Body of pancreas (tissue), 4 donors: Measurements from ENCODE around the gene CGAS. TPM values are rescaled to one million over a fixed set of nuclear protein-coding genes. Genes with fewer than 3 reads are reported as not detected.
"Not testable (repeated sequence)": the region's sequence is repeated elsewhere in the genome, so short reads cannot be mapped to it uniquely, and the experiment has no call there.

Source experiments
- ATAC-seq: fragments of 150-250 bp; one replicate; pipeline ENCODE4 v1.9.1; 2016
- DNase-seq, 4 donors: peaks; one replicate each; pipeline ENCODE4 v3.0.0-alpha.2; 2019
- H3K27ac ChIP-seq, 4 donors: fragments of 200-600 bp; sonication (generic); 1 replicate in 3 of 4; 2 replicates in 1 of 4; pipeline versions ENCODE4 v1.5.1 to v1.6.1; 2016 to 2019; ENCODE audit warnings: mild to moderate bottlenecking in 1 of 4, mixed read lengths in 1 of 4, moderate library complexity in 1 of 4
- H3K27me3 ChIP-seq, 2 donors: fragments of 200-600 bp; sonication (generic); one replicate each; pipeline ENCODE4 v1.6.0; 2016; ENCODE audit warnings: mild to moderate bottlenecking in 1 of 2
- H3K36me3 ChIP-seq, 2 donors: fragments of 200-600 bp; sonication (generic); replicated peaks in 1 of 2; 2 replicates each; pipeline ENCODE4 v1.5.1; 2016; ENCODE audit warnings: low read depth in 2 of 2; ENCODE audit not compliant: insufficient read depth in 1 of 2
- H3K4me1 ChIP-seq: fragments of 200-600 bp; sonication (generic); one replicate; pipeline ENCODE4 v1.6.0; 2016
- H3K4me3 ChIP-seq, 2 donors: fragments of 200-600 bp; sonication (generic); 1 replicate in 1 of 2; 2 replicates in 1 of 2; pipeline ENCODE4 v1.5.1; 2016 to 2019
- H3K9me3 ChIP-seq, 3 donors: fragments of 200-600 bp; sonication (generic); 1 replicate in 2 of 3; 2 replicates in 1 of 3; pipeline ENCODE4 v1.5.1; 2016
- POLR2A ChIP-seq, 3 donors: fragments of 450-650 bp; IDR thresholded peaks; one replicate each; pipeline ENCODE4 v1.6.1; 2016; ENCODE audit warnings: antibody characterized with exemption in 3 of 3, mild to moderate bottlenecking in 2 of 3
- WGBS, 2 donors: methylation state at CpG; one replicate each; pipeline ENCODE4 v1.1.5; 2017; 5-methylcytosine and 5-hydroxymethylcytosine counted together
- intact Hi-C: fragments of 100-400 bp; cut with DNase I; formaldehyde crosslinking; loops from one replicate; pipeline ENCODE4 v1.15.1; 2023
- total RNA-seq, 2 donors: library from RNA; depleted of rRNA; stranded (reverse); fragments of >200 nt; gene quantifications; one replicate each; pipeline ENCODE4 v1.1.0, GENCODE V29; 2016
- TF ChIP-seq, protein P1 (sequence below), 7 experiments: fragments of 450-650 bp in 4 of 7; fragments of 200-600 bp in 3 of 7; sonication (generic) in 3 of 7; IDR thresholded peaks; one replicate each; pipeline ENCODE4 v1.5.1; 2016 to 2019; ENCODE audit warnings: antibody characterized with exemption in 7 of 7

Gene CGAS
- total RNA-seq, 2 donors from 2014 or later: 3.1 to 4.0 TPM

- intact Hi-C loops: no loop called here
- DNase-seq (peak; percentile 76 to 88 (median 84)), ATAC-seq (peak; percentile 90)
- no peak within 1 kb of the TSS for H3K4me3 ChIP-seq
- 75 to 79% methylated on average over 40 to 54 of the region's 54 CpGs for WGBS, 2 donors
- no peaks in the 10 kb centered on the region for H3K4me1 ChIP-seq
- H3K9me3 ChIP-seq: no peaks in the 10 kb centered on the region
- no peaks in the 10 kb centered on the region for H3K27me3 ChIP-seq
- TF ChIP-seq, protein P1, sequence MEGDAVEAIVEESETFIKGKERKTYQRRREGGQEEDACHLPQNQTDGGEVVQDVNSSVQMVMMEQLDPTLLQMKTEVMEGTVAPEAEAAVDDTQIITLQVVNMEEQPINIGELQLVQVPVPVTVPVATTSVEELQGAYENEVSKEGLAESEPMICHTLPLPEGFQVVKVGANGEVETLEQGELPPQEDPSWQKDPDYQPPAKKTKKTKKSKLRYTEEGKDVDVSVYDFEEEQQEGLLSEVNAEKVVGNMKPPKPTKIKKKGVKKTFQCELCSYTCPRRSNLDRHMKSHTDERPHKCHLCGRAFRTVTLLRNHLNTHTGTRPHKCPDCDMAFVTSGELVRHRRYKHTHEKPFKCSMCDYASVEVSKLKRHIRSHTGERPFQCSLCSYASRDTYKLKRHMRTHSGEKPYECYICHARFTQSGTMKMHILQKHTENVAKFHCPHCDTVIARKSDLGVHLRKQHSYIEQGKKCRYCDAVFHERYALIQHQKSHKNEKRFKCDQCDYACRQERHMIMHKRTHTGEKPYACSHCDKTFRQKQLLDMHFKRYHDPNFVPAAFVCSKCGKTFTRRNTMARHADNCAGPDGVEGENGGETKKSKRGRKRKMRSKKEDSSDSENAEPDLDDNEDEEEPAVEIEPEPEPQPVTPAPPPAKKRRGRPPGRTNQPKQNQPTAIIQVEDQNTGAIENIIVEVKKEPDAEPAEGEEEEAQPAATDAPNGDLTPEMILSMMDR (IDR thresholded peaks at IDR 0.05): no peak
- TF ChIP-seq POLR2A (IDR thresholded peaks at IDR 0.05): peak in 2 of 3 donors; percentile 54 to 57
- H3K27ac ChIP-seq: peak within 1 kb of the TSS in 3 of 4 donors; percentile 56 to 87 (median 80)
- no peaks in the 10 kb centered on the region for H3K36me3 ChIP-seq
Observed at GRCh38 chr6:73394577-73395354, 57.3 kb downstream of the CGAS start, which contains the start of gene DDX43. Gene DDX43, plus strand, starts transcription at chr6:73394828. Its CDS starts 78 bp downstream, at chr6:73394906.

DNA sequence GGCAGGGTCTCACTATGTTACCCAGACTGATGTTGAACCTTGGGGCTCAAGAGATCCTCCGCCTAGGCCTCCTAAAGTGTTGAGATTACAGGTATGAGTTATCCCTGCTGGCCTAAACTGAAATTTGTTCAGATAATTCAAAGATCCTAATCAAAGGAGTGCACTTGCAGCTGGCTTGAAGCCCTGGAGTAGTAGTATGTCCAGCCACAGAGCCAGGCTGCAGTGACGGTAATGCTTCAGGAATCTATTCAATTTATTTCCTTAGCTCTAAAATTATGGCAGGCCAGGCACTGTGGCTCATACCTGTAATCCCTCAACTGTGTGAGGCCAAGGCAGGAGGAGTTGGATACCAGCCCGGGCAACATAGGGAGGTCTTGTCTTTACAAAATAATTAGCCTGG lies 58.8 kb downstream of the CGAS start:
- no peaks in the 10 kb centered on the region for H3K36me3 ChIP-seq
- ATAC-seq: no peak
- DNase-seq: no peak
- no peaks in the 10 kb centered on the region for H3K4me1 ChIP-seq
- intact Hi-C loops: no loop called here
- H3K9me3 ChIP-seq: no peaks in the 10 kb centered on the region
- no peaks in the 10 kb centered on the region for H3K27me3 ChIP-seq
- 80 to 86% methylated on average over 3 of the region's 3 CpGs for WGBS, 2 donors
- no peak overlapping the region for H3K27ac ChIP-seq
- TF ChIP-seq, protein P1 (IDR thresholded peaks at IDR 0.05): no peak
- TF ChIP-seq POLR2A (IDR thresholded peaks at IDR 0.05): no peak
- no peak overlapping the region for H3K4me3 ChIP-seq

DNA sequence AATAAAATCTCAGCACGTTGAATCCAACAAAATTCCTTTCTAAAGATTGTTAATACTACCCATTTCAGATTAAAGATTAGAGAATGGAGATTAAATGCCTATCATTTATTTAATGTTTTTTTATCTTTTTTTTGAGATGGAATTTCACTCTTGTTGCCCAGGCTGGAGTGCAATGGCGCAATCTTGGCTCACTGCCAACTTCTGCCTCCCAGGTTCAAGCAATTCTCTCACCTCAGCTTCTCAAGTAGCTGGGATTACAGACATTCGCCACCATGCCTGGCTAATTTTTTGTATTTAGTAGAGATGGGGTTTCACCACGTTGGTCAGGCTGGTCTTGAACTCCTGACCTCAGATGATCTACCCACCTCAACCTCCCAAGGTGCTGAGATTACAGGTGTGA lies 59.9 kb downstream of the CGAS start:
- ATAC-seq, H3K4me1 ChIP-seq, H3K4me3 ChIP-seq, H3K36me3 ChIP-seq, H3K27me3 ChIP-seq, intact Hi-C loops, H3K9me3 ChIP-seq, H3K27ac ChIP-seq: not testable (repeated sequence)
- WGBS, 2 donors: 54 to 58% methylated on average over 4 of the region's 4 CpGs
- peak in 1 of 4 donors; percentile 12 for DNase-seq

GRCh38 chr6:73391675-73392074 lies 60.4 kb downstream of the CGAS start:
- H3K9me3 ChIP-seq: no peaks in the 10 kb centered on the region
- H3K4me3 ChIP-seq: no peak overlapping the region
- H3K4me1 ChIP-seq: no peaks in the 10 kb centered on the region
- WGBS, 2 donors: 73 to 82% methylated on average over 2 of the region's 2 CpGs
- H3K27ac ChIP-seq: no peak overlapping the region
- intact Hi-C loops: no loop called here
- DNase-seq (no peak), ATAC-seq (no peak)
- H3K36me3 ChIP-seq: no peaks in the 10 kb centered on the region
- H3K27me3 ChIP-seq: no peaks in the 10 kb centered on the region
- TF ChIP-seq, protein P1 (IDR thresholded peaks at IDR 0.05): no peak
- TF ChIP-seq POLR2A (IDR thresholded peaks at IDR 0.05): no peak

DNA sequence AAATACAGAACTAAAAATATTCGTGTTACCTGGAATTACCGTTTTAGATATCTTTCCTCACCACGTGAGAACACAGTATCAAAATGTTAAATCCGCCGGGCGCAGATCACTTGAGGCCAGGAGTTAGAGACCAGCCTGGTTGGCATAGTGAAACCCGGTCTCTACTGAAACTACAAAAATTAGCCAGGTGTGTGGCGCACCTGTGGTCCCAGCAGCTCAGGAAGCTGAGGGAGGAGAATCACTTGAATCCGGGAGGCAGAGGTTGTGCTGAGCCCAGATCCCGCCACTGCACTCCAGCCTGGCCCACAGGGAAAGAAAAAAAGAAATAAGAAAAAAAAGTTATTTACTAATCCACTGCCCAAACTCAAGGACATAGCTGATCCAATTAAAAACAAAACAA lies 62.2 kb downstream of the CGAS start:
- no peak for TF ChIP-seq POLR2A (IDR thresholded peaks at IDR 0.05)
- TF ChIP-seq, protein P1 (IDR thresholded peaks at IDR 0.05): no peak
- ATAC-seq (no peak), DNase-seq (peak in 1 of 4 donors; percentile 7)
- Histone ChIP-seq H3K4me3 (no peak overlapping the region), H3K36me3 (no peaks in the 10 kb centered on the region), H3K9me3 (no peaks in the 10 kb centered on the region), H3K27me3 (no peaks in the 10 kb centered on the region), H3K27ac (no peak overlapping the region), H3K4me1 (no peaks in the 10 kb centered on the region)
- 61 to 68% methylated on average over 10 of the region's 10 CpGs for WGBS, 2 donors
- intact Hi-C loops: no loop called here
